HepG2 (cell line): ENCODE data around the gene MAST1. TPM values are rescaled to one million over a fixed set of nuclear protein-coding genes. Genes with fewer than 3 reads are reported as not detected.

Source experiments
- AKNA ChIP-seq: sonication (generic); formaldehyde crosslinking; IDR thresholded peaks from 2 replicates; pipeline ENCODE4 v1.4.0; 2020; ENCODE audit warnings: missing genetic modification reagents, borderline replicate concordance
- ARNTL ChIP-seq: sonication (generic); formaldehyde crosslinking; IDR thresholded peaks from 2 replicates; pipeline ENCODE4 v1.4.0; 2020; ENCODE audit warnings: mild to moderate bottlenecking, missing genetic modification reagents
- ATRX ChIP-seq: sonication (generic); formaldehyde crosslinking; IDR thresholded peaks from 2 replicates; pipeline ENCODE4 v1.4.0; 2020; ENCODE audit warnings: missing genetic modification reagents, borderline replicate concordance
- ETV5 ChIP-seq: IDR thresholded peaks from 2 replicates; pipeline ENCODE4 v1.6.1; 2018; ENCODE audit warnings: missing biosample characterization, missing genetic modification reagents, inconsistent platforms, borderline replicate concordance
- GZF1 ChIP-seq: sonication (generic); formaldehyde crosslinking; IDR thresholded peaks from 2 replicates; pipeline ENCODE4 v1.5.1; 2020; ENCODE audit warnings: mild to moderate bottlenecking, missing genetic modification reagents
- MLX ChIP-seq: IDR thresholded peaks from 2 replicates; pipeline ENCODE4 v1.6.1; 2016
- MYPOP ChIP-seq: sonication (generic); formaldehyde crosslinking; IDR thresholded peaks from 2 replicates; pipeline ENCODE4 v1.8.1; 2023; ENCODE audit warnings: mild to moderate bottlenecking, moderate library complexity, missing genetic modification reagents
- NKX3-1 ChIP-seq: sonication (generic); formaldehyde crosslinking; IDR thresholded peaks from 2 replicates; pipeline ENCODE4 v1.5.0; 2020; ENCODE audit warnings: missing genetic modification reagents
- REST ChIP-seq, 2 experiments: IDR thresholded peaks; 2 replicates each; pipeline ENCODE4 v1.6.1; 2011 to 2012; ENCODE audit warnings: low read length in 2 of 2, borderline replicate concordance in 1 of 2, low read depth in 1 of 2, mild to moderate bottlenecking in 1 of 2, moderate library complexity in 1 of 2
- SALL1 ChIP-seq: sonication (generic); formaldehyde crosslinking; IDR thresholded peaks from 2 replicates; pipeline ENCODE4 v1.8.0; 2022; ENCODE audit warnings: mild to moderate bottlenecking, missing genetic modification reagents
- TCF7L2 ChIP-seq: IDR thresholded peaks from 2 replicates; pipeline ENCODE4 v1.6.1; 2011; ENCODE audit warnings: mild to moderate bottlenecking, low read depth, low read length, moderate library complexity
- ZNF121 ChIP-seq: sonication (generic); formaldehyde crosslinking; IDR thresholded peaks from 2 replicates; pipeline ENCODE4 v1.5.0; 2020; ENCODE audit warnings: mild to moderate bottlenecking, missing genetic modification reagents
- ZNF225 ChIP-seq: sonication (generic); formaldehyde crosslinking; IDR thresholded peaks from 2 replicates; pipeline ENCODE4 v1.4.0; 2020; ENCODE audit warnings: mild to moderate bottlenecking, missing genetic modification reagents
- ZNF512 ChIP-seq: sonication (generic); formaldehyde crosslinking; IDR thresholded peaks from 2 replicates; pipeline ENCODE4 v1.4.0; 2020; ENCODE audit warnings: mild to moderate bottlenecking, missing genetic modification reagents
- ZNF558 ChIP-seq: sonication (generic); formaldehyde crosslinking; IDR thresholded peaks from 2 replicates; pipeline ENCODE4 v1.9.0; 2022; ENCODE audit warnings: mild to moderate bottlenecking, missing genetic modification reagents, borderline replicate concordance
- ZNF780A ChIP-seq: sonication (generic); formaldehyde crosslinking; IDR thresholded peaks from 2 replicates; pipeline ENCODE4 v1.8.0; 2022; ENCODE audit warnings: mild to moderate bottlenecking, missing genetic modification reagents, moderate library complexity
- polyA plus RNA-seq, 8 experiments: library from polyadenylated mRNA; depleted of rRNA in 3 of 8; stranded (reverse) in 7 of 8; unstranded in 1 of 8; fragments of >200 nt; fragmentation: Illumina TruSeq in 4 of 8; extraction: Trizol in 4 of 8; gene quantifications; 2 replicates each; pipeline versions ENCODE4 v1.2.1 to v1.2.3, GENCODE V29; 2011 to 2016; ENCODE audit warnings: low read depth in 4 of 8, missing spikeins in 1 of 8, mixed read lengths in 1 of 8; ENCODE audit not compliant: insufficient read depth in 1 of 8
- total RNA-seq, 5 experiments: library from RNA; depleted of rRNA; stranded (reverse); fragments of >200 nt; fragmentation: Illumina TruSeq; extraction: Trizol; gene quantifications; 2 replicates each; pipeline ENCODE4 v1.2.3, GENCODE V29; 2016; ENCODE audit warnings: low read depth in 1 of 5

The MAST1 gene
- total and polyA plus RNA-seq, 2 of the 13 experiments (the other 11 are each of a cell fraction or from before 2014, with no cell fraction given) = 0.73 to 4.7 TPM

GRCh38 chr19:12801466-12802266 lies 36.6 kb upstream of the MAST1 start, which contains the start of the genes PRDX2 and THSD8 (continued):
- TF ChIP-seq ATRX (CRISPR knock-in tag) (no peak), ZNF780A (CRISPR knock-in tag) (peak; percentile 56; the same call in 1 of the 2 replicates), ZNF121 (CRISPR knock-in tag) (peak; percentile 77), MLX (peak; percentile 64; the same call in 1 of the 2 replicates), ETV5 (peak; percentile 42; the same call in 1 of the 2 replicates), ZNF225 (CRISPR knock-in tag) (no peak), ARNTL (peak; percentile 74), ZNF558 (CRISPR knock-in tag) (peak; percentile 55), ZNF512 (CRISPR knock-in tag) (no peak), MYPOP (CRISPR knock-in tag) (peak; percentile 71; the same call in 1 of the 2 replicates), TCF7L2 (no peak), AKNA (CRISPR knock-in tag) (no peak), REST (IDR thresholded peaks at IDR 0.05; ENCODE audit: borderline replicate concordance in 1 of 2, low read depth in 1 of 2, low read length in 2 of 2) (no peak; a peak in 1 of 4 replicates), GZF1 (CRISPR knock-in tag) (peak; percentile 65; the same call in 1 of the 2 replicates), NKX3-1 (0 out of 2 replicates have a peak, but pooled peaks have one; percentile 68), SALL1 (CRISPR knock-in tag) (peak; percentile 79; the same call in 1 of the 2 replicates)
